ENCODE results near the gene SERPINE1. TPM values are rescaled to one million over a fixed set of nuclear protein-coding genes. Genes with fewer than 3 reads are reported as not detected.

The SERPINE1 gene
- total and polyA plus RNA-seq, 2 of the 4 experiments (the other 2 are of a cell fraction) = 1,441 to 2,783 TPM

DNA sequence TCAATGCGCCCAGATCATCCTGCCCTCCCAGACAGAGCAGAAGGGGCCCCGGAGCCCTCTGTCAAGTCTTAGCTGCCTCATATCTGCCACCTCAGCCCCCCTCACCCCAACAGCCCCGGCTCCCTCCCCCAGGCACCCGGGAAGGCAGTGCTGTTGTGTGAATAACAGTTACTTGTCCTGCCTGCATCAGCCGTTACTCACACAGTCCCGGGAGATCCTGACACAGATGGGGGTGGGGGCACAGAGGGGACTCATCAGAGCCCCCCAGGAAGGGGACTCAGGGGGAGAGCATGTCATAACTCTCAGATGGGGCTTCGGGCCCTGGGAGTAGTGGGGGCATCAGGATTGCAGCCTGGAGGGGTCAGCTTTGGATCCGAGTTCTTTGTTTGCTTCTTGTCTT is 12.4 kb upstream of the SERPINE1 start:
- H2BK120ac ChIP-seq (ENCODE audit: low read depth, low read length) = peak overlapping the region; percentile 97
- H2BK20ac ChIP-seq (ENCODE audit: low read depth, low read length) = peak overlapping the region; percentile 96
- ATAC-seq (ENCODE audit: low read depth) (peak; percentile 34), DNase-seq (no peak)
- TF ChIP-seq MAFK (IDR thresholded peaks at IDR 0.05; ENCODE audit: low read depth, low read length) (0 out of 2 replicates have a peak, but pooled peaks have one; percentile 18), FOS (IDR thresholded peaks at IDR 0.05; ENCODE audit: low read depth, low read length) (peak; percentile 47; the same call in 1 of the 2 replicates), SMC3 (IDR thresholded peaks at IDR 0.05; ENCODE audit: low read depth, low read length) (peak; percentile 1; the same call in 1 of the 2 replicates), MAZ (IDR thresholded peaks at IDR 0.05; ENCODE audit: borderline replicate concordance, low read depth, low read length) (0 out of 2 replicates have a peak, but pooled peaks have one; percentile 43), RFX5 (IDR thresholded peaks at IDR 0.05; ENCODE audit: low read depth, low read length) (no peak)
- H3K23ac ChIP-seq (ENCODE audit: low read depth, low read length) = peak overlapping the region; percentile 94
- 0 out of 2 replicates have a peak overlapping the region, but pooled peaks have one; percentile 31 for H3K9ac ChIP-seq (ENCODE audit: low read depth, low read length)
- peaks cover 13% of the 10 kb centered on the region for H3K4me1 ChIP-seq (ENCODE audit: control insufficient read depth, insufficient read depth, low read length)
- no TSS peak for BruUV-seq (replicated peaks)
- intact Hi-C loops (cut with micrococcal nuclease) (no loop called here), dilution Hi-C loops (cut with HindIII; ENCODE audit: low sequenced_read_pairs, unreplicated experiment) (no loop called here), in situ Hi-C loops (cut with MboI; ENCODE audit: low sequenced_read_pairs) (loop anchor here (25.0 kb wide), 1 partner anchor 677 kb away; the partner anchor contains the start of genes MEPCE, PPP1R35 and ZCWPW1)
- H3K36me3 ChIP-seq (ENCODE audit: control insufficient read depth, insufficient read depth, low read length) = no peaks in the 10 kb centered on the region
- H4K91ac ChIP-seq (ENCODE audit: insufficient read depth, low read depth, low read length) = peak overlapping the region; percentile 90
- H3K18ac ChIP-seq (ENCODE audit: low read depth, low read length) = peak overlapping the region; percentile 43
- H2AFZ ChIP-seq (replicated peaks; ENCODE audit: low read length, poor library complexity) = peak overlapping the region; percentile 86
- H3K27me3 ChIP-seq (ENCODE audit: control insufficient read depth, insufficient read depth, low read length) = no peaks in the 10 kb centered on the region
- H3K14ac ChIP-seq (replicated peaks; ENCODE audit: low read depth, low read length) = peak overlapping the region; percentile 85; the same call in 1 of the 2 replicates
- peak overlapping the region; percentile 93 for H4K5ac ChIP-seq (ENCODE audit: low read depth, low read length)
- CTCF ChIA-PET = no interaction called here
- peaks cover 16% of the 10 kb centered on the region for H3K9me1 ChIP-seq (ENCODE audit: insufficient read depth, low read length)
- peak overlapping the region; percentile 97 for H2AK9ac ChIP-seq (replicated peaks; ENCODE audit: low read depth, low read length, poor library complexity)
- peak overlapping the region; percentile 33; the same call in 1 of the 2 replicates for H3K4me2 ChIP-seq (ENCODE audit: low read depth, low read length)
- peak overlapping the region; percentile 99 for H2AK5ac ChIP-seq (ENCODE audit: low read depth, low read length)
- peak overlapping the region; percentile 87 for H2BK5ac ChIP-seq (ENCODE audit: low read depth, low read length, poor library complexity, severe bottlenecking)
- H3K4me3 ChIP-seq (ENCODE audit: insufficient read depth, low read depth, low read length) = no peak overlapping the region
- no peaks in the 10 kb centered on the region for H3K9me3 ChIP-seq (ENCODE audit: control insufficient read depth, insufficient read depth, low read length)
- H3K27ac ChIP-seq (ENCODE audit: insufficient read depth, low read length) = peak overlapping the region; percentile 24
- H2BK15ac ChIP-seq (ENCODE audit: low read depth, low read length) = peak overlapping the region; percentile 78; the same call in 2 of the 3 replicates
- H3K79me1 ChIP-seq (ENCODE audit: low read depth in 1 of 2, low read length in 2 of 2) = peaks cover 0 to 8% of the 10 kb centered on the region in 2 experiments; a peak in 2 of 4 replicates
- no peaks in the 10 kb centered on the region for H4K20me1 ChIP-seq (ENCODE audit: insufficient read depth, low read length)
- peak overlapping the region; percentile 61; the same call in 1 of the 2 replicates for H3K56ac ChIP-seq (ENCODE audit: extremely low read depth, insufficient read depth, low read length)
- H4K8ac ChIP-seq (ENCODE audit: low read depth in 2 of 2, low read length in 2 of 2) = peak overlapping the region; percentile 83 to 91
- H3K4ac ChIP-seq (ENCODE audit: low read depth, low read length) = peak overlapping the region; percentile 99
- POLR2A ChIA-PET (ENCODE audit: unreplicated experiment) = no interaction called here
- whole genome bisulfite sequencing, 2 experiments (ENCODE audit: extremely low coverage in 2 of 2, insufficient read length in 1 of 2) = no CpG with 5 or more reads among the region's 8 CpGs

All from IMR-90 (cell line).